GM18909 (cell line): ENCODE results near the gene WDR62.
"Not testable (repeated sequence)": the region's sequence is repeated elsewhere in the genome, so short reads cannot be mapped to it uniquely, and the experiment has no call there.

Experiments used
- ATAC-seq: cut with Tn5 transposase; IDR thresholded peaks from one replicate; pipeline ENCODE4 v1.9.1; 2021; ENCODE audit warnings: mild to moderate bottlenecking; ENCODE audit not compliant: unreplicated experiment, poor library complexity

Gene WDR62

DNA sequence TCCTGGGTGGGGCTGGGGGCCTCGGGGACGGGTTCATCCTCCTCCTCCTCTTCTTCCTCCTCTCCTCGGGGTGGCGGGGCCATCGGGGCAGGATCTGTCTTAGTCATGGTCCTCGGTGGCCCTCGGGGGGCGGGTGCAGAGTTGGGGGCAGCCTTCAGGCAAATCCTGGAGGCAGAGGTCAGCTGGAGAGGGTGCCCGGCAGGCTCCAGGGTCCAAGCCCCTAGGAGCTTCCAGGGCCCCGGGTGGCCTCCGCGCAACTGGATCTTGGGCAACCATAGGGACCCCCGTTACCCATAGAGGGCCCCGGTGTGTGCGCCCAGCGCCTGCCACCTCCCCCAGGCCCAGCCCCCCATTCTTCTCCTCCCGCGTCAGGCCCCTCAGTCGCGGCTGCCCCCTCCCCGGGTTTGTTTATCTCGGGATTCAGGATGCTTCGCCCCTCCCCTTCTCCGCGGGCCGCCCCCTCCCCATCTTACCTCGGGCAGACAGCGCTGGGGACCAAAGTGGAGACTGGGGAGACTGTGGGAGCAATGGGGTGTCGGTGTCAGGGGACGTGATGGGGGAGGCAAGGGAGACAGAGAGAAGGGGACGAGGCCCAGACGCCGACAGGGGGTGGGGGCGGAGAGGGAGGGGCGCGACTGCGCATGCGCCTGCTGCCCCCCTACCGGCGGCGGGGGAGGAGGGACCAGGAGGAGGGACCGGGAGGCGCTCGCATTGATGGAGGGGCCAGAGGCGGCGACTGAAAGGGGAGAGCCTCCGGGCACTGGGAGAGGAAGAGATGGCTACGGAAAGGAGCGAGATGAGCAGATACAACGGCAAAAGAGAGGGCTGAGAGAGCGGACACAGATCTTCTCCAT is 22.2 kb upstream of the WDR62 start, which contains the start of gene CLIP3:
Gene CLIP3 (minus strand): TSS at position 623 of the 854 bp plus-strand sequence. CDS start 516 bp downstream, at position 107.
- ATAC-seq: no peak

DNA sequence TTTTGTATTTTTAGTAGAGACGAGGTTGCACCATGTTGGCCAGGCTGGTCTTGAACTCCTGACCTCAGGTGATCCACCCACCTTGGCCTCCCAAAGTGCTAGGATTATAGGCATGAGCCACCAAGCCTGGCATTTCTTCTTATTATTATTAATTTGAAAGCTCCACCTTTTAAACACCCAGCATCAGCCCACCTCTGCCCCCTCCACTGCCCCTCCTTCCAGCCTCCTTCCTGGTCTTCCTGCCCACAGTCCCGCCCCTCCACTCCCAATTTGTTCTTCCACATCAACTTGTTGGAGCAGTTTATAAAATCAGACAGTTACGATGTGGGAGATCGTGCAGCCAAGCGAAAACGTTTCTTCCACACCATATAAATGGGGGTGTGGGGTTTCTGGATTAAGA is 14.2 kb upstream of the WDR62 start:
- ATAC-seq: no peak

DNA sequence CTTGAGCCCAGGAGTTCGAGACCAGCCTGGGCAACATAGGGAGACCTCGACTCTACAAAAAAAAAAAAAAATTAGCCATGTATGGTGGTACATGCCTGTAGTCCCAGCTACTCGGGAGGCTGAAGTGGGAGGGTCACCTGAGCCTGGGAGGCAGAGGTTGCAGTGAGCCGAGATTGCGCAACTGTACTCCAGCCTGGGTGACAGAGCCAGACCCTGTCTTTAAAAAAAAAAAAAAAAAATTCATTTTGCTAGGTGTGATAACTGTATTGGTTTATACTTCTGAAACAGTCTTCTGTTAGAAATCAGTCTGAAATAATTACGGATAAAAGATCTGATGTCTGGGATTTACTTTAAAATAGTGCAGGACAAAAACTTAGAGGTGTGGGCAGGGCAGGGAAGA is 13.6 kb upstream of the WDR62 start:
- ATAC-seq: not testable (repeated sequence)

DNA sequence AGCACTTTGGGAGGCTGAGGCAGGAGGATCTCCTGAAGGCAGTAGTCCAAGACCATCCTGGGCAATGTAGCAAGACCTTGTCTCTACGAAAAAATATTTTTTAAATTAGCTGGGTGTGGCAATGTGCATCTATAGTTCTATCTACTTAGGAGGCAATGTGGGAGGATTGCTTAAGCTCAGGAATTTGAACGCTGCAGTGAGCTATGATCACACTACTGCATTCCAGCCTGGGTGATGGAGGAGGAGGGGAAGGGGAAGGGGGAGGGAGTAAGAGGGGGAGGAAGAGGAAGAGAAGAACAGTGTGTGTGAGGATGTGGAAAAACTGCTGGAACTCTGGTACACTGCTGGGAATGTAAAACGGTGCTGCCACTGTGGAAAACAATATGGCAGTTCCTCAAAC is 12.9 kb upstream of the WDR62 start:
- no peak for ATAC-seq

DNA sequence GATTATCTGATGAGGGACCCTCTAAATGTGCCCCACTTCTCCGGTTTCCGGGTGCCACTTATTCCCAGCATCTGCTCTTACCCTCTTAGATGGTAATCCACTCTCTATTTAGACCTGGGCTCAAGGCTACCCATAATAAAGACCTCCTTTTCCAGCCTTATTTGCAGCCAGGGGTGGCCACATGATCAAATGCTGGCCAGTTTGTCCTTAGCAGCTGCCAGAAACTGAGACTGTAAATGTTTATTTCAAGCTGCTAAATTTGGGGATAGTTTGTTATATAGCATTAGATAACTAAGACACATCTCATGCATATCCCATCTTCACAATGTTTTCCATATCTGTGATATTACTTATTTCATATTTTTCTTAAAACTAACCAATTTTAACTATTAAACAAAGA is 10.7 kb upstream of the WDR62 start:
- ATAC-seq: no peak

DNA sequence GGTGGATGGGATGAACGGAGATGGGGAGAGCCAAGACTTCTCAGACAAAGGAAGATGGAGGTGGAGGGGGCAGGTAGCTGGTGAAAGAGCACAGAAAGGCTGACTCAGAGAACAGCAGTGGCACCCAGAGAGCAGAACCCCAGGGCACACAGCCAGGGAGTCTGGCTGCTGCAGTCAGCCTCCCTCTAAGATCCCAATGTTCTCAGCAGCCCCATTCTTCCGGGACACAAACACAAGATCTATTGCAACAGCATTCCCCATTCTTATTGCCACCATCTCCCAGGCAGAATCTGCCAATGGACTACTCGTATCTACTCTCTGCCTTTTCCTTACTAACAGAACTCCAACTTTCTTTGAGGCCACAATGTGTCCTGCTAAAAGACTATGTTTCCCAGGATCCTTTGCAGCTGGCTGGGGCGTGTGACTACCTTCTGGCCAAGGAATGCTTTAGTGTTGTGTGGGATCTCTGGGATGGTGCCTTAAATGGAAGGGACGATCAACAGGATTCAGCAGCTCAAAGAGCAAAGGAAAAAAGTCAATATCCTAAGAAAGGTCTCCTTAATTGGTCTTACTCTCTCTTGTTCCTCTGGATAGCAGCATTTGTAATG is 8.2 kb upstream of the WDR62 start:
- ATAC-seq: no peak

DNA sequence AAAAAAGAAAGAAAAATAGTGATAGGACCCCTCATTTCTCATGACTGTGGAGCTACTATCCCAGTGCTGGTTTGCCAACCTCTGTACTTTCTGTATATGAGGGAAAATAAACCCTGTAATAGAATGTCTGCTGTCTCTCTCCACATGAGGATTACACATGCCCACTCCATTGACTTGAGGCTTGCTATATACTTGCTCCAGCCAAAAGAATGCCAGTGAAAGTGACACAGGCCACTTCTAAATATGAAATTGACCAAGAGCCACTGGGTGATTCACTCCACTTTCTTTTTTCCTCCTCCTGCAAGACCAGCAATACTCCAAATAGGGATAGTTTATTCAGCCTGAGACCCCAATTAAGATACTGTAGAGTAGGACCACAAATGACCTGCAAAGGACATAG is 6.9 kb upstream of the WDR62 start:
- ATAC-seq: no peak

DNA sequence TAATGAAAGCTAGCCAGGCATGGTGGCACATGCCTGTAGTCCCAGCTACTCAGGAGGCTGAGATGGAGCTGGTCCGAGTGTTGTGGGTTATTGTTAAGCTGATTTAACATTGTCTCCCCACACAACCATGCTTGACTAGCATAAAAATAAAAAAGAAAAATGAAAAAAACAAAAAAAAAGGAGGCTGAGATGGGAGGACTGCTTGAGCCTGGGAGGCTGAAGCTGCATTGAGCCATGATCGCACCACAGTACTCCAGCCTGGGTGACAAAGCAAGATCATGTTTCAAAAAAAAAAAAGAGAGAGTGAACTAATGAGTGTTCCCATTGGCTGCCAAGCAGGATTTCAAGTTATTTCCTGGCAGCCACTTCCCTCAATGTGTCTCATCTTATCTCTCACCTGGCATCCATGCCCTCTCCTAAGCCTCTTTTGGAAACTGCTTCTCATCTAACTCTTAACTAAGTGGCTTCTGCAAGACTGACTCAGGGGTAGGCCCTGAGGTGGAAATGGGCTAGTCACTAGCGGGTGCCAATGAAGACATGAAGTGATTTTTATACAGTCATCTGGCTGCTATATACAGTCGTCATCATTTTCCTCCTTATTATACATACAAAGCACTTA is 5.5 kb upstream of the WDR62 start:
- ATAC-seq: no peak

DNA sequence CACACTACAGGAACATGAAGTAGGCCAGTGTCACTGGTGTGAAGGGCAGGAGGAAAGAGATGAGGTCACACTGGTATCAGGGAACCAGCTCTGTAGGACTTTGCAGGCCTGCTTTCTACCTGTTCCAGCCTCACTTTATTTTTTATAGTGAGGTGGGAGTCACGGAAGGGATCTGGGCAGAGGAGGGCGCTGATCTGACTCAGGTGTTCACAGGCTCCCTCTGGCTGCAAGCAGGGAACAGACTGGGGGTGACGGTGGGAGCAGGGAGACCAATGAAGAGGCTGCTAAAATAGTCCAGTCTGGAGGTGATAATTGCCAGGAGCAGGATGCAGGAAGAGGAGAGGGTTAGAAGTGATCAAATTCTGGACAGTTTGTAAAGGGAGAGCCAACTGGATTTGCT is 3.5 kb upstream of the WDR62 start:
- no peak for ATAC-seq

DNA sequence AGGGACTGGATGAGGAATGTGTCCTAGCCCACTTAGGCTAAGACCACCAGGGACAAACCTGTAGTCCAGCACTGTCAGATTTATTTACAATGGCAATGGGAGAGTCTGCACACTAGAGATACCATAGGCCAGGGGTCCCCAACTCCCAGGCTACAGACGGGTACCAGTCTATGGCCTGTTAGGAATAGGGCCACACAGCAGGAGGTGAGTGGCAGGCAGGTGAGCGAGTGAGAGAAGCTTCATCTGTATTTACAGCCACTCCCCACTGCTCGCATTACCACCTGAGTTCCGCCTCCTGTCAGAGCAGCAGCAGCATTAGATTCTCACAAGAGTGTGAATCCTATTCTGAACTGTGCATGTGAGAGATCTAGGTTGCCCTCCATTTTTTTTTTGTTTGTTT is 3.1 kb upstream of the WDR62 start:
- ATAC-seq: no peak

DNA sequence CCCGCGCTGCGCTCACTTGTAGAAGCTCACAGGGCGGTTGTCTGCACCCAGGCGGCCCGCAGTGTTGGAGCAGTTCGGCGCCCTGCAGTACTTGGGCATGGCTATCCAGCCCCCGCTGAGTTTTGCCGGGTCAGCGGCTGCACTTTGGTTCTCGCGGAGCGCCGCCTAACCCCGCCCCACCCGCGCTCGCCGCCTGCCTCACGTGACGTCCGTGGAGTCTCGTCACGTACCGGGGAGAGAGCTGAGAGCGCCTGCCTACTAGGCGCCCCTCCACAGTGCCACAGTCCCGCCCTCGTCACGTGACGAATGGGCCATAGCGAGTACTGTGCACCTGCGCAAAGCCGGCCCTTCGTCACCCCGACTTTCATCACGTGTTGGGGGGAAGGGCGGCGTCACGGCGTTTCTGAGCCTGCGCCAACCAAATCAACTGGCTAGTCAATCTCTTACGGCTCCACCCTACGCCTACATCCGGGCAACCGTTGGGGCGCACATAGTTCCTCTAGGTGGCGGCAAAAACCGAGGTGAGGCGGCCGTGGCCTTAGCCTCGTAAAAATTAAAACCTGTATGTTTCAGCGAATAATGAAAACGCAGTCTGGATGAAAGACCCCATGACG is 471 bp upstream of the WDR62 start, which contains the start of gene THAP8:
Gene THAP8 (minus strand): TSS at position 167 of the 614 bp plus-strand sequence. CDS start 68 bp downstream, at position 99.
- peak; percentile 83 for ATAC-seq

DNA sequence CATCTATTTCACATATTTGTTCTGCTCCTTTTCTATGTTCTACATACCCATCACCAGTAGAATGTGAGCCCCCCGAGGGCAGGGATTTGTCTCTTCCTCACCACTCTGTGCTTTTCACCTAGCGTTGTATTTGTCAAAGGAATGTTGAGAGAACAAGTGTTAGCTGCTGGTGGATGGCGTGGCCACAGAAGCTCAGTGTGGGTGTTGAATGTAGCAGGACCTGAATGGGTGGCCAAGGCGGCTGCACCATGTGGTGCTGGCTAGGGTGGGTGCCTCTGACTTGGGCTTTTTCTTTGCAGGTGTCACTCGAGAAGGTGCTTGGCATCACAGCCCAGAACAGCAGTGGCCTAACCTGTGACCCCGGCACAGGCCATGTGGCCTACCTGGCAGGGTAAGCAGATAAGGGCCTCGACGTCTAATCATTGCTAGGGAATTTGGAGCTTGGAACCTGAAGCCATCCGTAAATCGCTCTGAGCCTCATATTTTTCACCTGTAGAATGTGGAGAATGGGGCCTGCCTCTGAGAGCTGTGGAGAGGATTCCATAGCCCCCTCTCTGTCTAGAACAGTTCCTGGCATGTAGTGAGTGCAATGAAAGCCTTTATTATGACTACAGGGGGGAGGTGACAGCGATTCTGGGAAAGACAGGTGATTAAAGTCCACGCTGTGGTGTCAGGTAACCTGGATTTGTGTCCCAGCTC is 3.9 kb downstream of the WDR62 start:
- ATAC-seq: no peak

DNA sequence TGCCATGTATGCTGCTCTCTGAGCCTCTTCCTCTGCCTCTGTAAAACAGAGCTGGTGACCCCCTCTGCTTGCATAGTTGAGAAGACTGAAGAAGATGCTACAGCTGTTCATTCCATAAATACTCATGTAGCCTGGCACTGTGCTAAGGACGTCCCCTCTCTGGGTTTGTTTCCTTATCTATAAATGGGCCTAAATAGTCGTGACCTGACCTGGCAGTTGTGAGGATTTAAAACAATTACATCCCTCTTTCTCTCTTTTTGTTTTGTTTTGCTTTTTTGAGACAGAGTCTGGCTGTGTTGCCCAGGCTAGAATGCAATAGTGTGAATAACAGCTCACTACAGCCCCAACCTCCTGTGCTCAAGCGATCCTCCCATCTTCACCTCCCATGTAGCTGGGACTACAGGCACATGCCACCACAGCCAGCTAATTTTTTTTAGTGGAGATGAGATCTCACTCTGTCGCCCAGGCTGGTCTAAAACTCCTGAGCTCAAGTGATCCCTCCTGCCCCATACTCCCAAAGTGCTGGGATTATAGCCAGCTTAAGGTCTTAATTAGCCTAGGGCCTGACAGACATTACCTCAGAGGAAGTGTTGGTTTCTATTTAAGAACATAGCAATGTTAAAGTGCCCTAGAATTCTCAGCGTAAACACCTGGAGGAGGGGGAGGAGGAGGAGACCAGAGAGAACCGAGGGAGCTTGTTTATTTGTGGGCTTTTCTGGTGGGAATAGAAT is 4.6 kb downstream of the WDR62 start:
- no peak for ATAC-seq

DNA sequence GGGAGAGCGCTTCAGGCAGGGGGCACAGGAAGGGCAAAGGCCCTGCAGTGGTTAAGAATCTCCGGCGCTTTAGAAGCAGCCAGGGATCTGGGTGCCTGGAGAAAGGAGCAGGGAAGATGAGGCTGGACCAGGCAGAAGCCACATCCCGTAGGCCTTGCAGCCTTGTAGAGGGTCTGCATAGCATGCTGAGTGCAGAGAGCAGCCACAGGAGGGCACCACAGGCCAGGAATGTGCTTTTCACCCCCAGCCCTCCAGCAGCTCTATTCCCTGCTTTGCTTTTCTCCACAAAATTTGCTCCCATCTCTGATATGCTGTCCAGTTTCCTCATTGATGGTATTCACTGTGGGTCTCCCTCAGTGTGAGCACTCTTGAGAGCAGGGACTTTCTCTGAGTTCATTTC is 5.7 kb downstream of the WDR62 start:
- ATAC-seq: no peak

DNA sequence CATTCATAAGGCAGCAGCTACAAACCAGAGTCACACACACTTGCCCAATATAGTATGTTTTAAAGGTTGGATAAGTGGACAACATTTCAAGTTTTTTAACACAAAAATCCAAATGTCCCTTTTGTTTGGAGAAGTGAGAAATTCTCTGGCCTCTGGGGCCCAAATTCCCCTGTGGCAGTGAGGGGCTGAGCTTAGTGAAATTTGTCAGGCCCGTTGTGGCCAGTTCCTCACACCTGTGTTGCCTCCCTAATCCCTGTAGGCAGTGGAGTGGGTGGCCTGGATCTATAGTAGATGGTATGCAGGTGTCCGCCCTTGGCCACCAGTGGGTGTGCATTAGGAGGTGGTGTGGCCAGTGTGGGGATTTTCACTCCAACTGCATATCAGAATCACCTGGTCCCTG is 6.7 kb downstream of the WDR62 start:
- no peak for ATAC-seq

DNA sequence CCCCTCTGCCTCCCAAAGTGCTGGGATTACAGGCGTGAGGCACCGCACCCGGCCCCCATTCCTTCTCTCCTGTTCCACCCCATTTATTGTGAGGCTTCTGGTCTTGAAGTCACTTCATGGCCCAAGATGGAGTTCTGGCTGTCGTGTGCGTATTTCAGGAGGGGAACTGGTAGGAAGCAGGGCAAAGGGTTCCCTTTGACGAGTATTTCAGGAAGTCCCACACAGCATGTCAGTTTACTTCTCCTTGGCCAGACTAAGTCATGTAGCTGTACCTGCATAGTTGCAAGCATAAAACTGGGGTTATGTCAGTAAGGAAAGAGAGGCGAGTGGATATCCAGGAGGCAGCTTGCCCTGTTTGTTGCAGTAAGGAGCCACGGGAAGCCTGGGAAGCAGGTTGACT is 10.1 kb downstream of the WDR62 start:
- no peak for ATAC-seq

DNA sequence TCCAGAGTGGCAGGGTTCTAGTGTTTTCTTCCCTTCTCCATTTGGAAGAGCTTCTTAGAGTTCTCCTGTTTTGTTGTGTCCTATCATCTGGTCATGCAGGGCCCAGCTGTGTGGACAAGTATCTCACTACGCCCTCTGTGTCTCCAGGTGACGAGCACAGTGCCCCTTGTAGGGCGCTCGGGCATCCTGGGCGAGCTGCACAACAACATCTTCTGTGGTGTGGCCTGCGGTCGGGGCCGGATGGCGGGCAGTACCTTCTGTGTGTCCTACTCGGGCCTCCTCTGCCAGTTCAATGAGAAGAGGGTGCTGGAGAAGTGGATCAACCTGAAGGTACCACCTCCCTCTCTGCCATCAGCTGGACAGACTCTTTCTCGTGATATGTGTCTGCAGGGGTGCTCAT is 13.0 kb downstream of the WDR62 start:
- ATAC-seq: no peak

DNA sequence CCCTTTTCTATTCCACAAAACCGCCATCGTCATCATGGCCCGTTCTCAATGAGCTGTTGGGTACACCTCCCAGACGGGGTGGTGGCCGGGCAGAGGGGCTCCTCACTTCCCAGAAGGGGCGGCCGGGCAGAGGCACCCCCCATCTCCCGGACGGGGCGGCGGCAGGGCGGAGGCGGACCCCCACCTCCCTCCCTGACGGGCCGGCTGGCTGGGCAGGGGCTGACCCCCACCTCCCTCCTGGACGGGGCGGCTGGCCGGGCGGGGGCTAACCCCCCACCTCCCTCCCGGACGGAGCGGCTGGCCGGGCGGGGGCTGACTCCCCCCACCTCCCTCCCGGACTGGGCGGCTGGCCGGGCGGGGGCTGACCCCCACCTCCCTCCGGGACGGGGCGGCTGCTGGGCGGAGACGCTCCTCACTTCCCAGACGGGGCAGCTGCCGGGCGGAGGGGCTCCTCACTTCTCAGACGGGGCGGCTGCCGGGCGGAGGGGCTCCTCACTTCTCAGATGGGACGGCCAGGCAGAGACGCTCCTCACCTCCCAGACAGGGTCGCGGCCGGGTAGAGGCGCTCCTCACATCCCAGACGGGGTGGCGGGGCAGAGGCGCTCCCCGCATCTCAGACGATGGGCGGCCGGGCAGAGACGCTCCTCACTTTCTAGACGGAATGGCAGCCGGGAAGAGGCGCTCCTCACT is 14.3 kb downstream of the WDR62 start:
- not testable (repeated sequence) for ATAC-seq

DNA sequence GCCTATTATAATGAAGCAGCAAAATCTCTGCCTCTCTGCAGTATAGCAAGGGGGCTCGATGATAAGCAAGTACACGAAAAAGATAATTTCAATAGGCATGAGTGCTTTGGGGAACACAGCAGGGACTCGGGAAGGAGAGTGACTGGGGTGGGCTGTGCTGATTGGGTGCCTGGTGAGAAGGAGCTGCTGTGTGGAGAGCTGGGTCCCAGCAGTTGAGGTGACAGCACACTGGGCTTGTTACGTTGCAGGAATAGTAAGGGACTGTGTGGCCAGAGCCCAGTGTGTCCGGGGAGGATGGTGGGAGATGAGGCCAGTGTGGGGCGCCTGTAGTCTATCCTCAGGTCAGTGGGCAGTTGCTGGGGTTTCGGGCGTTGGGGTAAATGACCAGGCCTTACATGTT is 17.4 kb downstream of the WDR62 start:
- no peak for ATAC-seq
